B cell (primary cell): ENCODE results near the gene PTCD2. TPM values are rescaled to one million over a fixed set of nuclear protein-coding genes. Genes with fewer than 3 reads are reported as not detected.

Experiments
- ATAC-seq: fragments of 200-7000 bp; cut with Tn5 transposase; one replicate; pipeline ENCODE4 v1.10.0; 2021; ENCODE audit warnings: low read depth, mild to moderate bottlenecking, moderate number of reproducible peaks, moderate library complexity
- CTCF ChIA-PET: fragments of 350-600 bp; sonication (Branson Sonifier 250); formaldehyde crosslinking; loops from one replicate; lab custom pipeline; 2021; ENCODE audit warnings: antibody characterized with exemption, inconsistent platforms; lab: Charles Lee
- POLR2A ChIA-PET: fragments of 350-600 bp; sonication (Branson Sonifier 250); formaldehyde crosslinking; loops from one replicate; lab custom pipeline; 2021; ENCODE audit warnings: antibody characterized with exemption; lab: Charles Lee
- DNase-seq: peaks from one replicate; pipeline ENCODE4 v3.0.0; 2013
- H2AFZ ChIP-seq: 2 replicates; pipeline ENCODE4 v1.6.1; 2012; ENCODE audit warnings: mild to moderate bottlenecking, low read depth, low read length; ENCODE audit not compliant: insufficient read depth, poor library complexity, severe bottlenecking
- H3K27ac ChIP-seq, 2 donors: 1 replicate in 1 of 2; 2 replicates in 1 of 2; pipeline ENCODE4 v1.5.1; 2012 to 2013; ENCODE audit warnings: low read length in 2 of 2, mild to moderate bottlenecking in 2 of 2, moderate library complexity in 1 of 2
- H3K27me3 ChIP-seq, 4 experiments: fragments of 200-600 bp in 1 of 4; sonication (generic) in 1 of 4; replicated peaks in 1 of 4; 1 replicate in 2 of 4; 2 replicates in 2 of 4; pipeline versions ENCODE4 v1.6.1 to v1.7.0; 2013 to 2016; ENCODE audit warnings: low read length in 3 of 4, mild to moderate bottlenecking in 2 of 4, mixed read lengths in 1 of 4, moderate library complexity in 1 of 4; ENCODE audit not compliant: insufficient read depth in 4 of 4, control insufficient read depth in 3 of 4; ENCODE audit errors: control extremely low read depth in 1 of 4
- H3K36me3 ChIP-seq, 2 experiments: replicated peaks in 1 of 2; 1 replicate in 1 of 2; 2 replicates in 1 of 2; pipeline versions ENCODE4 v1.6.1 to v1.7.1; 2013; ENCODE audit warnings: low read length in 1 of 2; ENCODE audit not compliant: insufficient read depth in 2 of 2, control insufficient read depth in 1 of 2; ENCODE audit errors: control extremely low read depth in 1 of 2, extremely low read depth in 1 of 2
- H3K4me1 ChIP-seq, 2 donors: fragments of 200-600 bp in 1 of 2; sonication (generic) in 1 of 2; 1 replicate in 1 of 2; 2 replicates in 1 of 2; pipeline versions ENCODE4 v1.5.1 to v1.6.1; 2013 to 2017; ENCODE audit warnings: low read length in 2 of 2; ENCODE audit not compliant: control insufficient read depth in 2 of 2, insufficient read depth in 2 of 2
- H3K4me2 ChIP-seq: replicated peaks from 2 replicates; pipeline ENCODE3; 2012; ENCODE audit warnings: mild to moderate bottlenecking, low read depth, low read length; ENCODE audit not compliant: poor library complexity, severe bottlenecking
- H3K4me3 ChIP-seq, 5 experiments: fragments of 200-600 bp in 1 of 5; sonication (generic) in 1 of 5; 1 replicate in 3 of 5; 2 replicates in 2 of 5; pipeline versions ENCODE4 v1.5.1 to v1.7.0; 2011 to 2016; ENCODE audit warnings: low read length in 4 of 5, mild to moderate bottlenecking in 4 of 5, low read depth in 2 of 5, control low read depth in 1 of 5, moderate library complexity in 1 of 5; ENCODE audit not compliant: insufficient read depth in 1 of 5; ENCODE audit errors: control extremely low read depth in 1 of 5, extremely low read depth in 1 of 5
- H3K79me2 ChIP-seq: fragments of 200-600 bp; sonication (generic); one replicate; pipeline ENCODE4 v1.6.0; 2016; ENCODE audit warnings: low read length; ENCODE audit not compliant: control insufficient read depth, insufficient read depth
- H3K9ac ChIP-seq: fragments of 200-600 bp; sonication (generic); 2 replicates; pipeline ENCODE4 v1.6.1; 2017; ENCODE audit warnings: mild to moderate bottlenecking, low read length, moderate library complexity
- H3K9me3 ChIP-seq, 3 donors: one replicate each; pipeline versions ENCODE4 v1.6.1 to v1.7.1; 2013; ENCODE audit warnings: low read length in 2 of 3; ENCODE audit not compliant: control insufficient read depth in 2 of 3, insufficient read depth in 1 of 3; ENCODE audit errors: control extremely low read depth in 1 of 3
- H4K20me1 ChIP-seq: 2 replicates; pipeline ENCODE4 v1.6.0; 2012; ENCODE audit warnings: mild to moderate bottlenecking, low read length; ENCODE audit not compliant: insufficient read depth, control insufficient read depth, poor library complexity, severe bottlenecking
- H3K27ac Mint-ChIP-seq: one replicate; pipeline ENCODE4 v1.8.0; 2021; ENCODE audit warnings: mixed read lengths
- H3K27me3 Mint-ChIP-seq: one replicate; pipeline ENCODE4 v1.8.0; 2021; ENCODE audit warnings: mixed read lengths
- H3K4me1 Mint-ChIP-seq: one replicate; pipeline ENCODE4 v1.8.0; 2021; ENCODE audit warnings: mixed read lengths
- H3K4me3 Mint-ChIP-seq: one replicate; pipeline ENCODE4 v1.8.0; 2021; ENCODE audit warnings: mixed read lengths
- H3K9me3 Mint-ChIP-seq: one replicate; pipeline ENCODE4 v1.8.0; 2022; ENCODE audit warnings: mixed read lengths; ENCODE audit not compliant: insufficient read depth
- CTCF ChIP-seq: fragments of 200-600 bp; IDR thresholded peaks from one replicate; pipeline ENCODE4 v1.8.0; 2022; ENCODE audit warnings: antibody characterized with exemption, mild to moderate bottlenecking
- EZH2 ChIP-seq: IDR thresholded peaks from 2 replicates; pipeline ENCODE4 v1.6.1; 2012; ENCODE audit warnings: borderline replicate concordance, low read depth, mild to moderate bottlenecking, moderate library complexity, low read length; ENCODE audit not compliant: insufficient read depth, poor library complexity, severe bottlenecking
- WGBS: methylation state at CpG from one replicate; pipeline ENCODE4 v1.1.5; 2013; ENCODE audit warnings: missing lambda C conversion rate; ENCODE audit not compliant: insufficient coverage; 5-methylcytosine and 5-hydroxymethylcytosine counted together
- intact Hi-C: fragments of 100-400 bp; cut with micrococcal nuclease; formaldehyde crosslinking; loops from one replicate; pipeline ENCODE4 v1.10.0; 2022
- polyA plus RNA-seq: library from polyadenylated mRNA; depleted of rRNA; stranded (reverse); fragments of >200 nt; gene quantifications from 2 replicates; pipeline ENCODE4 v1.2.3, GENCODE V29; 2012
- total RNA-seq, 2 donors: library from RNA; stranded (reverse); fragments of 120-200 nt in 1 of 2; gene quantifications; 1 replicate in 1 of 2; 2 replicates in 1 of 2; pipeline versions ENCODE4 v1.2.3 to v1.2.4, GENCODE V29; 2013 to 2022

Gene PTCD2
- total and polyA plus RNA-seq, 2 donors (not counting 1 experiment from before 2014, with no cell fraction given) = 3.7 to 10.5 TPM

- intact Hi-C loops = no loop called here
Observed at GRCh38 chr5:72281764-72282499, 38.2 kb upstream of the PTCD2 start.

More at GRCh38 chr5:72281764-72282499, 38.2 kb upstream of the PTCD2 start:
- Mint-ChIP-seq H3K27ac (no peak overlapping the region), H3K9me3 (no peaks in the 10 kb centered on the region), H3K27me3 (no peaks in the 10 kb centered on the region), H3K4me1 (peaks cover 21% of the 10 kb centered on the region), H3K4me3 (no peak overlapping the region)
- H4K20me1 ChIP-seq = no peaks in the 10 kb centered on the region
- ATAC-seq = no peak
- H3K9me3 ChIP-seq = peaks cover 0 to under 1% (median 0%) of the 10 kb centered on the region in 3 donors
- H3K4me1 ChIP-seq = peaks cover 3 to 4% of the 10 kb centered on the region in 2 donors
- no peak for DNase-seq
- CTCF ChIA-PET = interaction anchor here (1.4 kb wide), 1 partner anchor 26 kb away, joined by 6 read pairs; no protein-coding TSS in a partner anchor
- H3K36me3 ChIP-seq = peaks cover 1 to 11% of the 10 kb centered on the region in 2 experiments
- POLR2A ChIA-PET = no interaction called here
- no peak overlapping the region for H3K9ac ChIP-seq
- H3K79me2 ChIP-seq = peaks cover 4% of the 10 kb centered on the region
- H2AFZ ChIP-seq = no peak overlapping the region
- no peaks in the 10 kb centered on the region for H3K27me3 ChIP-seq
- no CpG with 5 or more reads among the region's 3 CpGs for WGBS
- TF ChIP-seq CTCF = no peak
- no peak for TF ChIP-seq EZH2
- H3K27ac ChIP-seq = no peak overlapping the region
- no peak overlapping the region for H3K4me2 ChIP-seq
- H3K4me3 ChIP-seq = no peak overlapping the region
